ENCODE results near the gene SCMH1.
"Not testable (repeated sequence)": the region's sequence is repeated elsewhere in the genome, so short reads cannot be mapped to it uniquely, and the experiment has no call there.

Gene SCMH1

DNA sequence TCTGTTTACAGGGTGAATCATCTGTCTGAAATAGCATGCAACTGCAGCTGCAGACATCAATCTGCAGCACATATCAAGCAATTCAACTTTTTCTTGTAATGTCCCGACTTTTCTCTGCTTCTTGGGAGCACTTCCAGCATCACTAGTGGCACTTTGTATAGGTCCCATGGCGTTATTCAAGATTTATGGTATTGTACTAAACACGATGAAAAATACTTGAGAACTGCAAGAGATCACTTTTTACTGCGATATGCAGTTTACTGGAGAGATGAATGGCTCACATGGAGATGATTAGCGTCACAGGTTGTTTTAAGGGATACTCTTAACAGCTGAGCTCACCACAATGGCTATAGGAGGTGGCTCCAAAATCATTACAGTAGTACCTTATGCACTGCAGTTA, 7.2 kb upstream of the SCMH1 start:
- DNase-seq (ENCODE audit: low spot score) = no peak

DNA sequence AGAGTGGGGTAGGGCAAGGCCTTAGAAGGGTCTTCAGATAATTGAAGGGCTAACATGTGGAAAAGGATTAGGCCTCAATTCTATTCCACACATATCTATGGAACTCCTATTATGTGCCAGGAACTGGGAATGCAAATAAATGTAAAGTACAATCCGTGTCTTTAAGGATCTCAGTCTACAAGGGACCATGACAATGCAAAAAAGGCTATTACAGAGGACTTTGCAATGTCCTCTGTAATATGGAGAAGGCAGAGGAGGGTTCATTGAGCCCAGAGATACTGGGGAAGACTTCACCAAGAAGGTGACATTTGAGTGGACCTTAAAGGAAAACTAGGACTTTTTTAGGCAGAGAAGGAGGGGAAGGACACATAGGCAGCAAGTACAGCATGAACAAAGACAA, 4.5 kb upstream of the SCMH1 start:
- no peak for DNase-seq (ENCODE audit: low spot score)

DNA sequence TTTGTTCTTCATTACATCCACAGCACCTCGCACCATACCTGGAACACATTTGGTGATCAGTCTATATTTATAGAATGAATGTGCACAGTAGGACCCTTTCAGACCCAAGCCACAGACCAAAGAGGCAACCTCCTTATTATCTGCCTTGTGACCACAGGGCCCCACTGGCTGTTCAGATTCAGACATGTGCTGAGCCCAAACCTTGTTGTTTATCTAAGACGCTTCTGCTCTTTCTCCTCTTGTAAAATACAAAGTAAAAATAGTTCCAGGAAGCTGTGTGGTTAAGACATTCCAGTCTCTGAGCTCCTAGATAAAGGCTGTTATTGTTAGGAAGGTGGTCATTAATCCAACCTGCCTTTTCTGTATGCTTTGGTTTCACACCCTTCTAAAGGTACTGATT, 3.6 kb upstream of the SCMH1 start:
- no peak for DNase-seq (ENCODE audit: low spot score)

DNA sequence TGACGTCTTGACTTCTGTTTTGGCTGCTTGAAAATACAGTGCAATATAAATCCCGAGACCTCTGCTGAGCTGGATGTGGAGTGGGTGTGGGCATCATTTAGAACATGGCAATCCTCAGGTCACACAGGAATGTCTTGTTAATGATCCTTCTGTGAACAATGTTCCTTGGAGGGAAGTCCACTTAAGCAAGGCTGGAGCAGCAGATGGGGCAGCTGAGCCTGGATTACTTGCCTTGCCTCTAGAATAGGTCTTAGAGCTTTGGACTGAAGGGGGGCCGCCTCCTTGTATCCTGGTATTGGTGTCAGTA, 926 bp upstream of the SCMH1 start:
- DNase-seq (ENCODE audit: low spot score) = no peak

DNA sequence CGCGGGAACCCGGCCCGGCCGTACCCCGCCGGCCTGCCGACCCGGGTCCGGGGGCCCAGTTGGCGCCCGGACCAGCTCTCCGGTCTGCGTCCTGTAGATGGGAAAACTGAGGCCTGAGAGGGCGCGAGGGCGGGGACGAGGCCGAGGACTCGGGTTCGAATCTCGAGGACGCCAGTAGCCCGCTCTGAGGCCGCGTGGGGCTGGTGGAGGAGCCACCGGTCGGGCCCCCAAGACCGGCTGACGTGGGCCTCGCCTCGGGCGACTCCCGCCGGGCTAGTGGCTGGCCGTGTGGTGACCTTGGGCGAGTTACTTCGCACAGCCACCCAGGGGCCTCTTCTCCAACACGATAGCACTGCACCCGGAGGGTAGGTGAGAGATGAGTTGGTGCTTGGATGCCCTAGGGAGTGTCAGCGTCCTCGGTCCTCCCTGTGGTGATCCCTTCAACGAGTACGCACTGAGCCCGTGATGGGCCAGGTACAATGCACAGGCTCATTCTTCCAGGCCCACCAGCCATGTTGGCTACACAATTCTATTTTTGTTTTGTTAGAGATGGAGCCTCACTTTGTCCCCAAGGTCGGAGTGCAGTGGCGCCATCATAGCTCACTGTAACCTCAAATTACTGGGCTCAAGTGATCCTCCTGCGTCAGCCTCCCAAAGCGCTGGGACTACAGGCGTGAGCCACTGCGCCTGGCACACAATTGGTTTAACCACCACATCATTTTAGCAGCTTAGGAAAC, 404 bp upstream of the SCMH1 start:
- DNase-seq (ENCODE audit: low spot score) = no peak

DNA sequence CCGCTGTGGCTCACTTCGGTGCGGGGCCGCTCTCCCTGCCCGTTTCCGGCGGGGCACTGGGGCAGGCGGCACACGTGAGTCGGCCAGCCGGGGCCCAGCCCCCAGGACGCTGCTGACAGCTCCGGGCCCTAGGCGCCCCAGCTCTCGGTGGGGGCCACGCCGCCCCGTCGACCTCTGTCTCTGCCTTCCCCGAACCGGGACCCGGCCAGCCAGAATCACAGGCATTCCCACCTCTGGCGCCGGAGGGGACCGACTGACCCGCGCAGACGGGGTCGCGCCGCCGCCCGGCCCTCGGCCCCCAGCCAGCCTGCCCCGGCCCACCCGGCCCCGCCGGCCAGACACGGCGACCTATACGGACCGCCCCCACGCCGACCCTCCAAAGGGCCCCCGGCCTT, 755 bp downstream of the SCMH1 start:
- DNase-seq (ENCODE audit: low spot score) = peak; percentile 80

DNA sequence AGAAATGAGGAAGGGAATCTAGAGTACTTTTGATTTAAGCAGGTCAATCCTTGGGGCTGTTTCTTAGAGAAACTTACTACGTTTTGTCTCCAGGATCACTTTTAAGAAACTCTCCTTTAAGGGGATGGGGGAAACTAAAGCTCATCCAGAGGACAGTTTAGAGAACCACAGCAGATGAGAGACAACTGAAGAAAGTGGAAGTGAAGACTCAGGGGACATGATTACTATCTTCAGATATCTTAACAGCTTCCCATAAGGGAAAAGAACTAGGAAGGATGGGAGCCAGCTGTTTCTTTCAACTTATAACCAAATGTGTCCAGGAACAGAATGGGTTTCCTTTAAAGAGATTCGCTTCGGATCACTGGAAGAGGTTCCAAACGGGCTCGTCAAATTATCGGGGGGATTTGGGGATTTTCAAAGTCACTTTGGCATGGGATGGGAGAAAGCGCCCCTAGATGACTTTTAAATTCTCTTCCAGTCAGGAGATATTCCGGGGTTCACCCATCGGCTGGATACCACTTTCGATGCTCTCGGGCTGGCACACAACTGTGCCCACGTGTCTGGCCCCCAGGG, 1.2 kb downstream of the SCMH1 start:
- peak; percentile 21 for DNase-seq (ENCODE audit: low spot score)

DNA sequence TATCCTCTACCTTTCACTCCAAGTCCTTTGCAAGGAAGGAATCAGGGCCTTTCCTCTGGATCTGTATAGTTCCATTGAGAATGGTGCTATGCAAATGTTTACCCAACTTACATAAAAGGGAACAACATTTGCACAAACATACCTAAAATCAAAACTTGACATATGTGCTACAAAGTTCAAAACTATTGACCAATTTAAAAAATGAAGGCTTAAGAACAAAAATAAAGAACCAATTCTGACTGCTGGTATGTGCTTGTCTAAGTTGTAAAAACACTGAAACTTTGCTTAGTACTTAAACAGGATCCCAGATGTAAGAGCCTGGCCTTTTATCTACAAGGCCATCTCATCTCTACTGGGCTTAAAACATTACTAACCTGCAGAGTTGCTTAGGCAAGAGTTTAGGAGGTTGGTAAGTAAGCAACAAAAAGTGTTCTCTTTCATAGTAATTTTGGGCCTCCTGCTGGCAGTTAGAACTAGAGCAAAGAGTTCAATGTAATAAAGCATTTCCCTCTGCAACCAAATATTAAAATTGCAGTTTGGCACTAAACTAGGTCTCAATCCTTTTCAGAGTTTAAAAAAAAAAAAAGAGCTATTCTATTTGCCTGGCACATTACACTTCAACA, 2.0 kb downstream of the SCMH1 start:
- peak; percentile 38 for DNase-seq (ENCODE audit: low spot score)

DNA sequence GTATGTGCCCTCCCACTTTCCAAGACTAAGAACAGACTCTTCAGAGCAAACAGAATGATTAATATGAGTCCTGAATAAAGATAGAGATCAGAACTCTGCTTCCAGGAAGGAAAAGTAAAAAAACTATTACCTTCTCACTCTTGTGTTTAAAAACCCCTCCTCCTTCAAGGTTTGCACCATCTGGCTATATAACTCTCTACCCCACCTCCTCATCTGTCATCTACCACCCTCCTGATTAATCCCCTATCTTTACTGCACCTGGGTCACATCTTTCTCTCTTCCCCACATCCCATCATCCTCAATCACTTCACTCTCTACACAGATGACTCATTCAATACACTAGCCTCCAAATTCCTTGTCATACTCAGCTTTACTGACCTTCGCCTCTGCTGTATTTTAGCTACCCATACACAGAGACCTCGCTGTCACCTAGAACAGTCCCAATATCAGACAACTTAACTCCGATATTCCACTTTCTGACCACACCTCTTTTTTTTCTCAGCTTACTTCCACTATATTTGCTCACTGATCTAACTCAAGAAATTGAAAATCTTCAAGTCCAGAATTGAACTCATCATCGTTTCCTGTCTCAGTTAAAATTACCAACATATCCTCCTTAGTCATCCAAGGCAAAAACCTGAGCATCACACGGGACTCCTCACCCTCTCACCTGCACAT, 3.7 kb downstream of the SCMH1 start:
- DNase-seq (ENCODE audit: low spot score) = peak; percentile 25

DNA sequence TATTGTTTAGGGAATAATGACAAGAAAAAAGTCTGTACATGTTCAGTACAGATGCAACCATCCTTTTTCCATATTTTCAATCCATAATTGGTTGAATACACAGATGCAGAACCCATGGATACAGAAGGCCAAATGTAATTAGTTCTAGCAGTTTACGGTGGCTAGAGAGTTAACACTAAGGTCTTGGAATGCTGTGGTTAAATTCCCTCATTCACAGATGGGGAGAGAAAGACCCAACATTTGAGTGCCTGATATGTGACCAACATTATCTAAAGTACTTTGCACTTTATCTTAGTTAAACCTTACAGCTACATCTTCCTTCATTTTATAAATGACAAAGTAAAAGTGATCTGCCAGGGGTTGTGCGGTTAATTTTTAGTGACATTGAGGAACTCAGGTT, 5.3 kb downstream of the SCMH1 start:
- no peak for DNase-seq (ENCODE audit: low spot score)

DNA sequence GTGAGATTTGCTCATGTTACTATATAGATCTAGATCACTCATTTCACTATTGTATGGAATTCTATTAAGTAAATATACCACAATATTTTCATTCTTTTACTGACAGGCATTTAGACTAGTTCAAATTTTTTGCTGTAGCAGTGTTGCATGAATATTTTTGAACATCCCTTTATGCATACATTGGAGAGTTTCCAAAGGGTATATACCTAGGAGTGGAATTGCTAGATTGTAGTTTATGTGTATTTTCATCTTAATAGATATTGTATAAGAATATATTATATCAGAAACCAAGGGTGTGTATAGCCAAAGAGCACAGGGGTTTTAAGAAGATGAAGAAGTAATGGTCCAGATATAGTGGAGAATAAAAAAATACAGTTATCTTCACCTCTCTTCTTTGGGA, 6.2 kb downstream of the SCMH1 start:
- DNase-seq (ENCODE audit: low spot score) = no peak

DNA sequence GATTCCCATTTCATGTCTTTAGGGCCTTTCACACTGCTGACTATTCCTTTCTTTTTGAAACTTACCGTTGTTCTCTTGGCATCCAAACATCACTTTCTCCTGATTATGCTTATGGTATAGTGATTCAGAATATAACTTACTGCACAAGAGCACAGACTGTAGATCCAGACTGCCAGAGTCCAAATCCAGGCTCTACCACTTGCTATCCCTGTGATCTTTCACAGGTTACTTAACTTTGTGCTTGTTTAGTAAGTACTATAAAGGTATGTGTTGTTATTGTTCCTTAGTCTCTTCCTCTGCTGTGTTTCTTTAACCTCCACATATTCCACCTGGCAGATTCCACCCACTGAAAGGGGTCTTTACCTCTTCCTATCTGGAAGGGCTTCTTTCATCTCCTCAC, 8.4 kb downstream of the SCMH1 start:
- DNase-seq (ENCODE audit: low spot score) = no peak

DNA sequence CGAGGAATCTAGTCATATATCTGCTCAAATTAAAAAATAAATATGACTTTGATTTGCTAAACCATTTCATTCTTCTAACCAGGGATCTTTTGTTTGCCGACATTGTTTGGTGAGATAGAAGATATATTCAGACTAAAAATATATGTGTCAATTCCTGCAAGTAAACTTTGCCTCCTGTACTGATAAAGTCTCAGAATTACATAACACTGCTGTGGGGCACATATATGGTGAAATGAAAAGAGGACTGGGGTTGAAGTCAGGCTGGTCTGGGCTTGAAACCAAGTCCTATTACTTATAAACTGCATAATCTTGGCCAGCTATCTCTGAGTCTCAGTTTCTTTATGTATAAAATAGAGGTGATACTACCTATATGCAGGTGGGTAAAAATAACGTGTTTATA, 9.8 kb downstream of the SCMH1 start:
- DNase-seq (ENCODE audit: low spot score) = no peak

DNA sequence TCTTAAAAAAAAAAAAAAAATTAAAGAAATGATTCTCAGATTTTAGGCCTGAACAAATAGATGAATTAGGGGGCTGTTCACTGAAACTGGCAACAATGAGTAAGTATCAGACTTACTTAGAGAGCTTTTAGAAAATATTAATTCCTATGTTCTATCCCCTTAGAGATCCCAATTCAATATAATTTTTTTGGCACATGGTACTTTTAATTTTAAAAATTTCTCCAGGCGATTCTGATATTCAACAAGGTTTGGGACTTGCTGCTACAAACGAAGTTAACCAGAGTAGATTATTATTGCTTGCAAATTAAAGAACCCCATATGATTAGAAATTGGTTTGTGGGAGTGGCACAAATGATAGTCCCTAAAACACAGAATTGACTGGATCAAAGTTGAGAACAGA, 11.4 kb downstream of the SCMH1 start:
- DNase-seq (ENCODE audit: low spot score) = no peak

DNA sequence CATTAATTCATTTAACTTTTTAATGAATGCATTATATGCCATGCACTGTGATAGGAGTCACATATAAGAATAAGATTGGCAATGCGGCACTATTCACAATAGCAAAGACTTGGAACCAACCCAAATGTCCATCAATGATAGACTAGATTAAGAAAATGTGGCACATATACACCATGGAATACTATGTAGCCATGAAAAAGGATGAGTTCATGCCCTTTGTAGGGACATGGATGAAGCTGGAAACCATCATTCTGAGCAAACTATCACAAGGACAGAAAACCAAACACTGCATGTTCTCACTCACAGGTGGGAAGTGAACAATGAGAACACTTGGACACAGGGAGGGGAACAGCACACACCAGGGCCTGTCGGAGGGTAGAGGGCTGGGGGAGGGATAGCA, 12.9 kb downstream of the SCMH1 start:
- DNase-seq (ENCODE audit: low spot score) = not testable (repeated sequence)

DNA sequence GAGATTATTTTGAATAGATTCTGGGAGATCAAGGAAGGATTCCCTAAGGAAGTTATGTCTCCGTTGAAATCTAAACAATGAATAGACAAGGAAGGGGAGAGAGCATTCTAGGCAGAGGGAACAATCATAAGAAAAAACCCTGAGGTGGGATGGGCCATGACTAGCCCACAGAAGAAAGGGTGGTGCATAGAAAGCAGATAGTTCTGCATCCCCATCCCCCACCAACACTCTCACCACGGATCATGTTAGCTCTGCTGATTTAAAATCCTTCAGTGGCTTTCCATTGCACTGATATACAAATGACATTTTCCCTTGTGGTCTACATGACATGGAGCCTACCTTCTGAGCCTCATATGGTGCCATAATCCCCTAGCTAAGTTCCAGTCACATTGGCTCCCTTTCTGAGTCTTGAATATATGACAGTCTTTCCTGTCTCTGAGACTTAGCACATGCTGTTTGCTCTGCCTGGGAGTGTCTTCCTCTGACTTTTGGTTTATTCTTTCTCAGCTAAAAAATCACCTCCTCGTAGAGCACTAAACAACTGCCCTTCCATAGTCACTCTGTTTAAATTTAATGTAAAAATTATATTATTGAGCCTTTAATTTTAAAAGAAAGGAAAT, 15.2 kb downstream of the SCMH1 start:
- no peak for DNase-seq (ENCODE audit: low spot score)

DNA sequence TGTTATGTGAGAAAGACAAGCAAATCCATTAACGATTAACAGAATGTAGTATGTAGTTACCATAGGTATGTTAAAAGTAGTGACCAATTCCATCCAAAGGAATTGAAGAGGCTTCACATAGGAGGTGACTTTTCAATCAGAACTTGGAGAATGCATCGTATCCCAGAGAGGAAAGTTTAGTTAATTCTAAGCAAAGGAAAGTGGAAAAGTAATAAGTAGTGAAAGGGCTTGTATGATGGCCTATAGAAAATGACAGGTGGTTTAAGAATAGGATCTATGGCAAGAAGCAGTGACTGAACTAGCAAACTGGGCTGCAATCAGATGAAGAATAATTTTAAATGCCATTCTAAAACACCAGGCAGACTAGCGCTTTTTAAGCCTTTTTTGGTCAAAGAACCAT, 16.6 kb downstream of the SCMH1 start:
- no peak for DNase-seq (ENCODE audit: low spot score)

DNA sequence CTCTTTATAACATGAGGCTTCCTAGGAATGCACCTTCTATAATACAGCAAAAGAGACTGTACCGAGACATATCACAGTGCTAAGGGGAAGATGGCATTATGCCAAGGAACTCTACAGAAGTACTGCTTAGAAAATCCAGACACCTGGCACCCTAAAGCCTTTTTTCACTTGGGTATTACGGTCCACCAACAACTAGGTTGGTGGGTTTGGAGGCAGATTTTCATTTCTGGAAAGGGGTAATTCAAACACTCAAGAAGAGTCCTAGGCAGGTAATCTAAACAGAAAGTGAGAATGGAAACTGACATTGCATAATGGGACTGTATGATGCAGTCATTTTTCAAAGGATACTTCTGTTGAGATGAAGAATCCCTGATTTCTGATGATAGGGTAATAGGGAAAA, 19.6 kb downstream of the SCMH1 start:
- no peak for DNase-seq (ENCODE audit: low spot score)

DNA sequence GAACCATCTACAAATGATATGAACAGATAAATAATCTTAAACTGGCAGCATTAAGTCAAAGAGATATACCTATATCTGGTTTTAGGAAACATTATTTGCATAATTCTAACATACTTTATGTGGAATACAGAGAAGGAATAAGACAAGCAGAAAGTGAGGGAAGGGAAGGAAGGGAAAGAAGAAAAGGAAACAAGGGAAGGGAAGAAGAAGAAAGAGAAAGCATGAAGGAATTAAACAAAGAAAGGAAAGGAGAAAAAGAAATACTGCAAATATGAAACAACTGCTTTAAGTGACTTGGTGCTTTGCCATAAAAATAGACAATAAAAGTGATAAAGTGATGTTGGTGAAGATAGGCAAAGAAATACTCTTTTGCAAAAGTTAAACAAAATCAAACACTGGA, 20.1 kb downstream of the SCMH1 start:
- no peak for DNase-seq (ENCODE audit: low spot score)

DNA sequence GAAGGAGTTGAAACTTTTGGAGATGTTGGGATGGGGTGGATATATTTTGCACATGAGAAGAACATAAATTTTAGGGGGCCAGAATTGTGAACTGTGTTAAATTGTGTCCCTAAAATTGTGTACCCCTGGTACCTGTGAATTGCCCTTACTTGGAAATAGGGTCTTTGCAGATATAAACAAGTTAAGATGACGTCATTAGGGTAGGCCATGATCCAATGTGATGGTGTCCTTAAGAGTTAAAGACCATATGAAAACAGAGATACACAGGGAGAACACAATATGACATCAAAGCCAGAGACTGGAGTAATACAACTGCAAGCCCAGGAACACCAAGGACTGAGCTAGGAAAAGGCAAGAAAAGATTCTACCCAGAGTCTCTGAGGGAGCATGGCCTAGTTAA, 24.0 kb downstream of the SCMH1 start:
- no peak for DNase-seq (ENCODE audit: low spot score)

DNA sequence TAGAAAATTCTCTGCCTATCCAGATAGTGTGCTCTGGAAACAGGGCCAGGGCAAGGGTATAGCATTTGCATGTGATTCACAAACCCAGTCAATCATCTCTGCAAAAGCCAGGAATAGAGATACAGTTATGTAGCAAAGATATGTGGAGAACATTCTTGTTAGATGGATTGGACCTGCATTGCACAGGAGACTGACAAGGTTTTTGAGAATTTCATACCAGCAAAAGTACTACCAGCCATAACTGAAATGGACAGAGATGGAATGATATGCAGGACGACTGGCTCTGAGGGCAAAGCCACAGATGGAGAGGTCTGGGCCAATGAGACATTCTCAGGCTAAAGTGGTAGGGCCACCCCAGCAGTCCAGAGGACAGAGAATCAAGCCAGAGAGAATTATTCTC, 24.7 kb downstream of the SCMH1 start:
- no peak for DNase-seq (ENCODE audit: low spot score)

DNA sequence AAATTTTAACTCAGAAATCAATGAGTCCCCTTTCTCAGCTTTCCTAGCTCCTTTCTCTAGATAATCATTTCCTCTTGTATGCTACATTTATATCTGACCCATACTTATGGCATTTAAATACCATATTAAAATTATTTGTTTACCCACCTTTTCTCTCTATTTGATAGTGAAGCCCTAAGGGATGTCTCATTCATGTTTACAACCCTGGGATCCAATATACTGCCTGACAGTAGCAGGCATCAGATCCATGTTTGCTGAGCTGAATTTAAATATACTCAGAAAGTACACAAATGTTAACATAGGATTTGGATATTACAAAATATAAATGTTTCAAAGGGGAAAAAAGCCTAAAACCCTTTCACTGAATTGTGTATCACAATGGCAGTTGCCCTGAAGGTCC, 26.5 kb downstream of the SCMH1 start:
- DNase-seq (ENCODE audit: low spot score) = no peak

DNA sequence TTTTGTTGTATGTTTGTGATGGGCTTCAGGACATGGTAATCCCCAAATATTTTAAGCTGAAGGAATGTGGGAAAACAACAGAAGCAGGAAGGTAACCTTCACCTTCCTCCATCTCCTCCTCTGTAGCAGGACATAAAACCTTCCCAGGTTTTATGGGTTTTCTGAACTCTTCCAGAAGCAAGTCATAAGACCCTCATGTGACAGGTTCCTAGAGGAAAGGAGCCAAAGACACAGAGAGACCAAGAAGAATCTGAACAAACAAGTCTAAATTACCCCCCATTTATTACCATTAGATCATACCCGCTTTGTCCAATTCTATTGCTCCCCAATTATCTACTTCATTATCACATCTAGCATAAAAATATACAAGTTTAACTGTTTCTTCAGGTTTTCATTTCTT, 28.8 kb downstream of the SCMH1 start:
- DNase-seq (ENCODE audit: low spot score) = no peak

Measured in AG08396 (cell line).